Activated CD4-positive, alpha-beta T cell treated with anti-CD3 and anti-CD28 coated beads for 36 hours (primary cell): ENCODE measurements around the gene CDH12. TPM values are rescaled to one million over a fixed set of nuclear protein-coding genes. Genes with fewer than 3 reads are reported as not detected.
"Not testable (repeated sequence)": the region's sequence is repeated elsewhere in the genome, so short reads cannot be mapped to it uniquely, and the experiment has no call there.

Source experiments
- ATAC-seq: fragments of 200-7000 bp; cut with Tn5 transposase; one replicate; pipeline ENCODE4 v1.10.0; 2021; ENCODE audit warnings: mild to moderate bottlenecking, moderate library complexity
- CTCF ChIA-PET: fragments of 350-600 bp; sonication (Branson Sonifier 250); formaldehyde crosslinking; loops from one replicate; lab custom pipeline; 2021; ENCODE audit warnings: antibody characterized with exemption; lab: Charles Lee
- POLR2A ChIA-PET: fragments of 350-600 bp; sonication (Branson Sonifier 250); formaldehyde crosslinking; loops from one replicate; lab custom pipeline; 2021; ENCODE audit warnings: antibody characterized with exemption, inconsistent platforms; lab: Charles Lee
- DNase-seq: peaks from one replicate; pipeline ENCODE4 v3.0.0-alpha.2; 2020
- H3K27ac Mint-ChIP-seq: one replicate; pipeline ENCODE4 v1.8.0; 2021; ENCODE audit warnings: mixed read lengths
- H3K27me3 Mint-ChIP-seq: one replicate; pipeline ENCODE4 v1.8.0; 2021; ENCODE audit warnings: mixed read lengths
- H3K36me3 Mint-ChIP-seq: one replicate; pipeline ENCODE4 v1.8.0; 2021; ENCODE audit warnings: low read depth, mixed read lengths
- H3K4me1 Mint-ChIP-seq: one replicate; pipeline ENCODE4 v1.8.0; 2021; ENCODE audit warnings: mixed read lengths
- H3K4me3 Mint-ChIP-seq: one replicate; pipeline ENCODE4 v1.8.0; 2021; ENCODE audit warnings: mild to moderate bottlenecking, moderate library complexity, mixed read lengths
- H3K9me3 Mint-ChIP-seq: one replicate; pipeline ENCODE4 v1.8.0; 2021; ENCODE audit warnings: low read depth, mixed read lengths
- intact Hi-C, 2 experiments: fragments of 100-400 bp; cut with DNase I in 1 of 2; cut with micrococcal nuclease in 1 of 2; formaldehyde crosslinking; loops; one replicate each; pipeline versions ENCODE4 v1.14.2 to v1.15.1; 2022 to 2024; cut with DNase I, micrococcal nuclease
- total RNA-seq, 2 experiments: library from RNA; stranded (reverse); gene quantifications; one replicate each; pipeline ENCODE4 v1.2.3, GENCODE V29; 2021

Gene CDH12
- total RNA-seq, 2 experiments from 2014 or later = not detected

DNA sequence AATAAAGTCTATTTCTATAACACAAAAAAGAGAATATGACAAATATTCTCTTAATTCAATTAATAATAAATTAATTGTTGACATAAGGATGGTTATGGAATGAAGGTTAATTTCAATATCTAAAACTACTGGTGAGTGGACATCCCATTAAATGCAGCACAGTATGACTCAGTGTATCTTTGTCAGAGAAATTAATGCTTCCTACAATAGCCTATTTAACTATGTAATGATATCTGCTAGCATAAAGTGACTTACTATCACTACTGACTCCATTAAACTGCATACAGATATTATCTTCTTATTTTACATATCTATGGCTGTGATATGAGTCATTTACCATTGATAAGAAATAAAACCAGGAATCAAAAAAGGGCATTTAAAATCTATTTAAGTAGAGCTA, 298.7 kb downstream of the CDH12 start:
- DNase-seq = no peak
- Mint-ChIP-seq H3K36me3 (no peaks in the 10 kb centered on the region), H3K4me1 (no peaks in the 10 kb centered on the region), H3K27me3 (no peaks in the 10 kb centered on the region), H3K9me3 (peaks cover 6% of the 10 kb centered on the region), H3K27ac (no peak overlapping the region), H3K4me3 (no peak overlapping the region)
- intact Hi-C loops = no loop called here
- ATAC-seq = no peak
- POLR2A ChIA-PET = no interaction called here
- CTCF ChIA-PET = no interaction called here

DNA sequence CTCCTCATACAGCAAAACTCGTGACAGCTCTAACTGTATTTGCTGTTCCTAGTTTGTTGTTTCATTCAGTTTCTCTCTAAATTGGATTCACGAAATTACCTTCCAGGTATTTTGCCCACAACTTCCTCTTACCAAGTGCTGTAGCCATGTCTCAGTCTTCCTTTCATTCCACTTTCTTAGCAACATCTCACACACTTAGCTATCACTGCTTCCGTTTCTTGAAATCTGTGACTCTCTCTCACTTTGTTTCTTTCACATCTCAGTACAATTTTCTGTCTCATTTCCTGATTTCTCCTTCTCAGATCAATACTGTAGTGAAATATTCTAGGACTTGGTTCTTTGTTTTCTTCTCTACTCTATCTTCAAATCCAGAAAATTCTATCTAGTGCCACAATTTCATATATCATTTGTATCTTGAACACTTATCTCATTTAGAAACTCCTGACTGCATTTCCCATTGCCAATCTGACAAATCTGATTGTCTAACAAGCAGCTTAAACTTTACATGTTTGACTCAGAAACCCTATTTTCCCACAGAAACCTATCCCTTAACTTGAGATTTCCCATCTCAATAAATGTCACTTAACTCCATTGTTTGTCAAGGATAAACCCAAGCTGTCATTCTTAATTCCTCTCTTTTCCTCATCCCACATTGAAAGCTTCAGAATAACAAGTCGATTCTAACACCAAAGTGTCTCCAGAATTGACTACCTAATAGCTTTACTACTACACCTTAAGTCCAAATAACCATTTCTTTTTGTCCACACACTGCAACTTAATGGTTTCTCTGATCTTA, 303.1 kb downstream of the CDH12 start:
- intact Hi-C loops = no loop called here
- no peak overlapping the region for H3K27ac Mint-ChIP-seq
- H3K4me3 Mint-ChIP-seq = no peak overlapping the region
- no peaks in the 10 kb centered on the region for H3K36me3 Mint-ChIP-seq
- ATAC-seq = no peak
- ChIA-PET POLR2A (interaction anchor here (0.7 kb wide), 1 partner anchor 149 kb away, joined by 3 read pairs; no protein-coding TSS in a partner anchor), CTCF (interaction anchor here (1.0 kb wide), 1 partner anchor 9 kb away, joined by 3 read pairs; no protein-coding TSS in a partner anchor)
- peaks cover 4% of the 10 kb centered on the region for H3K9me3 Mint-ChIP-seq
- no peak for DNase-seq
- no peaks in the 10 kb centered on the region for H3K27me3 Mint-ChIP-seq
- no peaks in the 10 kb centered on the region for H3K4me1 Mint-ChIP-seq

DNA sequence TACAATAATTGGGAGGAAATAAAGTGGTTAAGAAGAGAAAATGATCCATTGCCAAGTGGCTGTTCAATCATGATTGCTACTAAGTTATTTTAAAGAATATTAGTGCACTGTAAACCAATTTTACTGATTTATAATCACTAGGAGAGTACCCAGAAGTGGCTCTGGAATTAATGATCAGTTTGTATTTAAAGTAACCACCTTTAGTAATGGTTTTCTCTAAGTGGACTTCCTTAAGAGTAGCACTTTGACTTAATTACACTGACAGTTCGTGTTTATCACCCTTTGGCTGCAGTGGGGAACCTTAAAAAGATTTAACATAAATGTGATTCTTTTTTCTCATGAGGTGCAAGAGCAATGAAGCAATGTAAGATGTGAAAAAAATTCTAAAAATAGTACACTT, 310.8 kb downstream of the CDH12 start:
- Mint-ChIP-seq H3K4me3 (no peak overlapping the region), H3K36me3 (no peaks in the 10 kb centered on the region), H3K27ac (no peak overlapping the region), H3K9me3 (peaks cover 11% of the 10 kb centered on the region), H3K27me3 (no peaks in the 10 kb centered on the region), H3K4me1 (no peaks in the 10 kb centered on the region)
- CTCF ChIA-PET = no interaction called here
- no peak for ATAC-seq
- POLR2A ChIA-PET = no interaction called here
- no peak for DNase-seq
- intact Hi-C loops = no loop called here

DNA sequence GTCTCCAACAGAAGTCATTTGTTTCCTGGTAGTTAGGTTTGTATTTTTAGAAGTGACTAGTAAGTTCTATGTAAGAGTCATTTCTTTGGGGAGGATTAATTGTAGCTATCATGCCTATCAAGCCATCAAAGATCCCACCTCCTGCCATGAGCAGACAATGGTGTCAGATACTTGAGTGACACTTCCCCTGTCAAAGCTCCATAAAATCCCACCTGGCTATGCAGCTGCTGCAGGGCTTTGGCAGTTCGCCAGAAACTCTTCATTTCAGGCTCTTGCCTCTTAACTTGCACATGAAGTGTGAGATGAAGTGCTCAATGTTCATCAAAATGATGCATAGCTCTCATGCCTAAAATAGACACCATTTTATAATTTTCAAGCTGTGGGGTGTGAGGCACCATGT, 312.1 kb downstream of the CDH12 start:
- Mint-ChIP-seq H3K4me1 (no peaks in the 10 kb centered on the region), H3K9me3 (peaks cover 12% of the 10 kb centered on the region), H3K27me3 (no peaks in the 10 kb centered on the region), H3K27ac (no peak overlapping the region), H3K4me3 (no peak overlapping the region), H3K36me3 (no peaks in the 10 kb centered on the region)
- no peak for DNase-seq
- ATAC-seq = no peak
- intact Hi-C loops = no loop called here
- ChIA-PET POLR2A (no interaction called here), CTCF (interaction anchor here (0.9 kb wide), 1 partner anchor 9 kb away, joined by 3 read pairs; no protein-coding TSS in a partner anchor)

DNA sequence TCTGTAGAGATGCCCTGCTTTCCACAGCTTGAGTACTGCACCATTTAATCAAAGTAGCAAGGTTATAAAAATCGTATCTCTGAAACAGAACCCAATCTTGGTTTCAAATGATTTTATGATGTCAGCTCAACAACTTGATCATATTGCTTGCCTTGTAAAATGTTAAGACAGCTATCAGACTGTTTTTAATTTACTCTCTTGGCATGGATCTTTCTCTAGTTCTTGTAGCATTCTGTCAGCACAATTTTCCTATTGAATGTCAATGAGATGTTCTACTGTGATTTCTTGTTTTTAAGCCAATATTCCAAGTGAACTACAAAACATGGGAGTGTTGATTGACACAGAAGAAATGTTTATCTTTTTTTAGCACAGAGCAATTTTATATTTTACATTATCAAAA, 313.4 kb downstream of the CDH12 start:
- DNase-seq = no peak
- Mint-ChIP-seq H3K9me3 (peaks cover 12% of the 10 kb centered on the region), H3K4me3 (no peak overlapping the region), H3K36me3 (no peaks in the 10 kb centered on the region), H3K4me1 (no peaks in the 10 kb centered on the region), H3K27ac (no peak overlapping the region), H3K27me3 (no peaks in the 10 kb centered on the region)
- CTCF ChIA-PET = no interaction called here
- no peak for ATAC-seq
- intact Hi-C loops = no loop called here
- POLR2A ChIA-PET = no interaction called here

DNA sequence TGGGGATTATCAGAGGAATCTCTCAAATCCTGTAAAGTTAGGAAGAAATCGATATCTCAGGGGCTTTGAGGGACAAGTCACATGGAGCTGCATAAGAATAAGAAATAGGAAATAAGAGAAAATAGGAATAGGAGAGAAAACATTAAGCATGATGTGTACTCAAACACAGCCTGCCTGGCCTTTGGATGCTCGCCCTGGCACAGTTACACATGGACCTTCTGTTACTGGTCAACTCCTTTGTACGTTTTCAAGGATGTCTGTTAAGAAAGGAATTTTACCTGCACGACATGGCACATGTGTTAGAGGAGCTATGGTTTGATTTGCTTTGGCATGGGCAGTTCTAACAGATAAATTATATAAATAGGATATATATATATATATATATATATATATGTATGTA, 321.2 kb downstream of the CDH12 start:
- intact Hi-C loops = no loop called here
- no peaks in the 10 kb centered on the region for H3K27me3 Mint-ChIP-seq

DNA sequence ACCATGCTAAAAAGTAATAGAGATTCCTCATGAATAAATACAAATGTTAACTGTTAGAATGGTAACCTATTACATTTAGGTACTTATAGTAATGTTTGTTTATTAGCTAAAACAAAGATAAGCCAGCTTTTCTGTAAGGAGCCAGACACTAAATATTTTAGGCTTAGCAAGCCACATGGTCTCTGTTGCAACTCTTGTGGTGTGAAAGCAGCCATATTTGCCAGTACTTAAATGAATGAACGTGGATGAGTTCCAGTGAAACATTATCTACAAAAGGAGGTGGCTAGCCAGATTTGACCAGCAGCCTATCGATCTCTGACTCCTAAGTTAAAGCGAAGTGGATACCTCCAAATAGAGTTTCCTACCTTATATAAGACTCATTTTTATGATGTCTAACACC, 331.6 kb downstream of the CDH12 start:
- H3K36me3 Mint-ChIP-seq = no peaks in the 10 kb centered on the region
- peaks cover 16% of the 10 kb centered on the region for H3K9me3 Mint-ChIP-seq
- intact Hi-C loops = no loop called here
- no peak overlapping the region for H3K27ac Mint-ChIP-seq
- CTCF ChIA-PET = interaction anchor here (0.8 kb wide), 1 partner anchor 16 kb away, joined by 3 read pairs; no protein-coding TSS in a partner anchor
- POLR2A ChIA-PET = no interaction called here
- H3K4me1 Mint-ChIP-seq = no peaks in the 10 kb centered on the region
- H3K4me3 Mint-ChIP-seq = no peak overlapping the region
- no peaks in the 10 kb centered on the region for H3K27me3 Mint-ChIP-seq
- DNase-seq (no peak), ATAC-seq (no peak)

More for the DNA sequence above, 321.2 kb downstream of the CDH12 start:
- Mint-ChIP-seq H3K4me1 (no peaks in the 10 kb centered on the region), H3K9me3 (no peaks in the 10 kb centered on the region), H3K36me3 (no peaks in the 10 kb centered on the region), H3K4me3 (no peak overlapping the region), H3K27ac (no peak overlapping the region)
- DNase-seq (no peak), ATAC-seq (no peak)
- POLR2A ChIA-PET = no interaction called here
- CTCF ChIA-PET = no interaction called here

DNA sequence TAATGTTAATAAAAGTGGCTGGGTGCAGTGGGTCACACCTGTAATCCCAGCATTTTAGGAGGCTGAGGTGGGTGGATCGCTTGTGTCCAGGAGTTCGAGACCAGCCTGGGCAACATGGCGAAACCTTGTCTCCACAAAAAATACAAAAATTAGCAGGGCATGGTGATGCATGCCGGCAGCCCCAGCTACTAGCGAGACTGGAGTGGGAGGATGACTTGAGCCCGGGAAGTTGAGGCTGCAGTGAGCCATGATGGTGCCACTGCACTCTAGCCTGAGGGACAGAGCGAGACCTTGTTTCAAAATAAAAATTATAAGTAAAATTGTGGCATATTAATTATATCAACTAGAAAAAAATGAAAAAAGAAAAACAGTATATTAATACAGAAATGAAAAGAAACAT, 336.6 kb downstream of the CDH12 start:
- intact Hi-C loops, H3K9me3 Mint-ChIP-seq, POLR2A ChIA-PET, H3K4me1 Mint-ChIP-seq, DNase-seq, H3K36me3 Mint-ChIP-seq, H3K27me3 Mint-ChIP-seq, CTCF ChIA-PET, ATAC-seq, H3K4me3 Mint-ChIP-seq, H3K27ac Mint-ChIP-seq: not testable (repeated sequence)

DNA sequence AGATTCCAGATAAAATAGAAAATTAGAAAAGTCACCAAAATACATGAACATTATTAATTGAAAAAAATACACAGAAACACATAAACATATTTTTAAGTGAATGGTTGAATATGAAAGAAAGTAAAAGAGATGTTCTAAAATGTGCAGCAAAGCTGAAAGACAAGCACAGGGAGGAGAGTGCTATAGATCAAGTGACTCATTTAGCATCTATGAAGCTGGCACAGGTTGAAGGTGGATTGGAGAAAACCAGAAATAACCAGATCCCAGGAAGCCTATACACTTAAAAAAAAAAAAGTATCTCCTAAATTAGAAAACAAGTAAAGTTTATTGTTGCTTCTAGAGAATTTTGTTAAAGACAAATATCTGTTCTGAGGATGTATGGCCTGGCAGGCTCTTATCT, 338.9 kb downstream of the CDH12 start:
- ChIA-PET CTCF (no interaction called here), POLR2A (no interaction called here)
- Mint-ChIP-seq H3K4me1 (no peaks in the 10 kb centered on the region), H3K36me3 (no peaks in the 10 kb centered on the region), H3K27ac (no peak overlapping the region), H3K27me3 (no peaks in the 10 kb centered on the region), H3K9me3 (peaks cover 4% of the 10 kb centered on the region), H3K4me3 (no peak overlapping the region)
- no peak for DNase-seq
- intact Hi-C loops = no loop called here
- no peak for ATAC-seq

DNA sequence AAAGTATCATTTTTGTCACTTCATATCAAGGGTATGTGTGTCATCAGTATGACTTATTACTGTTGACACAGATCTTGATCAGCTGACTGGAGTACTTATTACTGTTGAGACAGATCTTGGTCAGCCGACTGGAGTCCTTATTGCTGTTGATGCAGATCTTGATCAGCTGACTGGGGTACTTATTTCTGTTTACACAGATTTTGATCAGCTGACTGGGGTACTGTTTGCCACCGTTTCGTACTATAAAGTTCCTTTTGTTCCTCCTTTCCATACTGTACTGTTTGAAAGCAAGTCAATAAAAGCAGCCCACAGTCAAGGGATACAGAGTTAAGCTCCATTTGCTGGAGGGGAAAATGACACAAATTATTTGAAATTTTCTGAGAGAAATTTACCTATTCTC, 347.3 kb downstream of the CDH12 start:
- no peak overlapping the region for H3K27ac Mint-ChIP-seq
- CTCF ChIA-PET = interaction anchor here (0.5 kb wide), 1 partner anchor 15 kb away, joined by 3 read pairs; no protein-coding TSS in a partner anchor
- H3K9me3 Mint-ChIP-seq = peaks cover 9% of the 10 kb centered on the region
- no peaks in the 10 kb centered on the region for H3K27me3 Mint-ChIP-seq
- DNase-seq = no peak
- H3K4me3 Mint-ChIP-seq = no peak overlapping the region
- POLR2A ChIA-PET = no interaction called here
- ATAC-seq = no peak
- no peaks in the 10 kb centered on the region for H3K36me3 Mint-ChIP-seq
- intact Hi-C loops = no loop called here
- no peaks in the 10 kb centered on the region for H3K4me1 Mint-ChIP-seq

DNA sequence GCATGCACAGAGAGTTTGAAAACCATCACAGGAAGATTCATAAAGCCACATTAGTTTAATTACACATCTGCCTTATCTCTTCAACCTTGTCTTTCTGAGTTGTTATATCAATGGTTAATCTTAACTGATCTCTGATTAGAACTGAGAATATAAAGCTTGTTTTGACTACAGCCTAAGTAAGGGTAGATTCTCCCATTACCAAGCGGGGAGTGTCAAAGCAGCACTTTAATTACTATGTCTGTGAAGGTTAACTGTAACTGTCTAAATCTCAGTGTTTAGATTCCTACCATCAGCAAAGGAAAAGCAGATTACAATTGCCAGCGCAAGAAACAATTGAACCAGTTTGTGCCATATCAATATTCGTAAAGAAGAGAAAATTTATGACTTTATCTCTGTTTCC, 348.7 kb downstream of the CDH12 start:
- Mint-ChIP-seq H3K27ac (no peak overlapping the region), H3K9me3 (peaks cover 9% of the 10 kb centered on the region), H3K36me3 (no peaks in the 10 kb centered on the region), H3K4me3 (no peak overlapping the region), H3K27me3 (no peaks in the 10 kb centered on the region), H3K4me1 (no peaks in the 10 kb centered on the region)
- DNase-seq (no peak), ATAC-seq (no peak)
- ChIA-PET POLR2A (no interaction called here), CTCF (no interaction called here)
- intact Hi-C loops = no loop called here

DNA sequence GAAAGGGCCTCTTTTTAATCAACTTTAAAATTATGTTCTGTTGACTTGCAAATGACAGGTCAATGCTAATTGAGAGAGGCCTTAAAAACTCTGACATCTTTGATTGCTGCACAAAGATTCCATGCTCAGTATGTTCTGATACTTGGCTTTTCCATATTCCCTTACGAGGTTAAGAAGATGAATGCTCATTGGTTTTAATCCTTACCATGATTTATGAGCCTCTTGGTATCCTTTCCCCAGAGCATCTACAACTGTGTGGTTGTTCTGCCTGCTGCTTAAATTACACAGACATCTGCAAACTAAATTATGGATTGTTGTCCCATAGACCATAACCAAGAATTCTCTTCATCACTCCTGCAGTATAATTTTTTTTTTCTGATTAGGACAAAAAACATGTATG, 352.6 kb downstream of the CDH12 start:
- no peaks in the 10 kb centered on the region for H3K27me3 Mint-ChIP-seq
- ATAC-seq (no peak), DNase-seq (no peak)
- no peaks in the 10 kb centered on the region for H3K36me3 Mint-ChIP-seq
- POLR2A ChIA-PET = no interaction called here
- no peak overlapping the region for H3K4me3 Mint-ChIP-seq
- H3K4me1 Mint-ChIP-seq = no peaks in the 10 kb centered on the region
- CTCF ChIA-PET = no interaction called here
- no peak overlapping the region for H3K27ac Mint-ChIP-seq
- intact Hi-C loops = no loop called here
- peaks cover 12% of the 10 kb centered on the region for H3K9me3 Mint-ChIP-seq
